Colonic mucosa (tissue), 4 donors: Measurements from ENCODE around the gene CALML6. TPM values are rescaled to one million over a fixed set of nuclear protein-coding genes. Genes with fewer than 3 reads are reported as not detected.

Source experiments
- DNase-seq: peaks from one replicate; pipeline ENCODE4 v3.0.0-alpha.2; 2020
- H3K27ac ChIP-seq: fragments of 200-600 bp; one replicate; pipeline ENCODE4 v1.8.0; 2021
- H3K27me3 ChIP-seq: fragments of 200-600 bp; one replicate; pipeline ENCODE4 v1.8.0; 2021
- H3K36me3 ChIP-seq: fragments of 200-600 bp; one replicate; pipeline ENCODE4 v1.8.0; 2021
- H3K4me1 ChIP-seq: fragments of 200-600 bp; one replicate; pipeline ENCODE4 v1.8.0; 2021; ENCODE audit warnings: mild to moderate bottlenecking
- H3K4me3 ChIP-seq: fragments of 200-600 bp; one replicate; pipeline ENCODE4 v1.8.0; 2021
- H3K9ac ChIP-seq, 2 donors: one replicate each; pipeline ENCODE4 v1.7.0; 2013; ENCODE audit warnings: control low read depth in 2 of 2, low read depth in 2 of 2, low read length in 2 of 2
- H3K9me3 ChIP-seq: fragments of 200-600 bp; one replicate; pipeline ENCODE4 v1.8.0; 2021
- CTCF ChIP-seq: fragments of 200-600 bp; IDR thresholded peaks from one replicate; pipeline ENCODE4 v1.8.0; 2022; ENCODE audit warnings: antibody characterized with exemption, mild to moderate bottlenecking
- intact Hi-C: fragments of 100-400 bp; cut with DNase I; formaldehyde crosslinking; loops from one replicate; pipeline ENCODE4 v1.14.1; 2022
- total RNA-seq, 2 donors: library from RNA; stranded (reverse); fragmentation: NEBNext Ultra II Directional in 1 of 2; extraction: Animal tissue kit (Norgen Biotek cat#: 25700) in 1 of 2; gene quantifications; one replicate each; pipeline ENCODE4 v1.2.1, GENCODE V29; 2021
- donor health status: healthy.
- donor health status: DM: no; HTN: no; CAD: no.
- donor health status: DM: no; HTN: no; CAD: no.

CALML6 gene
- total RNA-seq, 2 donors from 2014 or later, result 0.17 TPM; not detected in 1

- DNase-seq, result no peak
- H3K27me3 ChIP-seq, result no peaks in the 10 kb centered on the region
- intact Hi-C loops, result no loop called here
- no peak overlapping the region for H3K27ac ChIP-seq
- H3K4me3 ChIP-seq, result no peak overlapping the region
- H3K4me1 ChIP-seq, result peaks cover 14% of the 10 kb centered on the region
- no peaks in the 10 kb centered on the region for H3K36me3 ChIP-seq
- H3K9ac ChIP-seq, result no peak overlapping the region
- TF ChIP-seq CTCF, result no peak
- H3K9me3 ChIP-seq, result no peaks in the 10 kb centered on the region
Observed at GRCh38 chr1:1874901-1875300, 40.2 kb upstream of the CALML6 start.

GRCh38 chr1:1875932-1876331 lies 39.1 kb upstream of the CALML6 start:
- H3K27me3 ChIP-seq, result no peaks in the 10 kb centered on the region
- no peaks in the 10 kb centered on the region for H3K36me3 ChIP-seq
- no peak overlapping the region for H3K9ac ChIP-seq
- TF ChIP-seq CTCF, result no peak
- no peak for DNase-seq
- no peak overlapping the region for H3K4me3 ChIP-seq
- no peak overlapping the region for H3K27ac ChIP-seq
- intact Hi-C loops, result no loop called here
- H3K4me1 ChIP-seq, result peaks cover 22% of the 10 kb centered on the region
- H3K9me3 ChIP-seq, result no peaks in the 10 kb centered on the region

DNA sequence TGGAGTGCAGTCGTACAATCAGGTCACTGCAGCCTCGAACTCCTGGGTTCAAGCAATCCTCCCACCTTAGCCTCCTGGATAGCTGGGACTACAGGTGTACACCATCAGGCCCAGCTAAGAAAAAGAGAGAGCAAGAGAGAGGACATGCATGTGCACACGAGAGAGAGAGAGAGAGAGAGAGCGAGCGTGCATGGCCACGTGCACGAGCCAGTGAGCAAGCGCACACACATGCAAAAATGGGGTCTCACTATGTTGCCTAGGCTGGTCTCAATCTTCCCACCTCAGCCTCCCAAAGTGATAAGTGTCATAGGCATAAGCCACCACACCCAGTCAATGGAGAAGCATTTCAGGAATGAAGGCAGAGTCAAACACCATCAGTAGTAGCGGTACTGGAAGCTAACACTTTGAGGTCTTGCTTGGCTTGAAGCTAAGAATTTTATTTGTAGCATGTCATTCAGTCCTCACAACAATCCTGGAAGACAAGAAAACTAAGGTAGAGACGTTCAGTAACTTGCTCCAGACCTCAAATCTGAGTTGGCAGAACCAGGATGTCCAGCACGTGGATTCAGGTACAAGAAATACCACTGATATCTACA lies 38.6 kb upstream of the CALML6 start:
- H3K36me3 ChIP-seq, result no peaks in the 10 kb centered on the region
- H3K4me1 ChIP-seq, result peaks cover 26% of the 10 kb centered on the region
- intact Hi-C loops, result no loop called here

DNA sequence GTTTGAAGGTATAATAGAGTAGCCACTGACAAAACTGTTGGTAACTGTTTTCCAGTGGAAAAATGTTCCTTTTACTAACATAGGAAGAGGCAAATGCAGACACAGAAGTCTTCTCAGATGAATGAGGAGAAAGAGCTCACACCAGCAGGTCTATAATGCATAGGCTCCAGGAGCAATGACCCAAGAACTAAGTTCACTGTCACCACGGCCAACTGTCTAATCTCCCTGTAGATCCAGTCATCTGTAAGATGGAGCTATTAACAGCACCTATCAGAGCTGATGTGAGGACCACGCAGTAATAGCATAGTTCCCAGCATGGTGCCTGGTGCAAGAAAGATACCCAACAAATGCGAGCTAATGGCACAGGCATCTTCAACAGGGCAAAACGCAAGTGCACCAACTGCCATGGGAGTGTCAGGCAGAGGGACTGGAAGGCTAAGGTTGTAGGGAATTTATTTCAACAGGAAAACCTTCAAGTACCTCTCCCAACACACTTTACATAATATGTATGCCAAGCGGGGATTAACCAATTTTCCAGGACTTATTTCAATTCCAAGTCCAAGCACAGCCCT lies 37.1 kb upstream of the CALML6 start:
- Histone ChIP-seq H3K9me3 (no peaks in the 10 kb centered on the region), H3K27me3 (no peaks in the 10 kb centered on the region), H3K9ac (no peak overlapping the region), H3K4me1 (peaks cover 25% of the 10 kb centered on the region), H3K27ac (no peak overlapping the region), H3K36me3 (no peaks in the 10 kb centered on the region), H3K4me3 (no peak overlapping the region)
- no peak for DNase-seq
- no peak for TF ChIP-seq CTCF
- intact Hi-C loops, result no loop called here

More for the DNA sequence above, 38.6 kb upstream of the CALML6 start:
- TF ChIP-seq CTCF, result no peak
- Histone ChIP-seq H3K9me3 (no peaks in the 10 kb centered on the region), H3K27ac (no peak overlapping the region), H3K9ac (no peak overlapping the region), H3K4me3 (no peak overlapping the region), H3K27me3 (no peaks in the 10 kb centered on the region)
- DNase-seq, result no peak

- Histone ChIP-seq H3K9me3 (no peaks in the 10 kb centered on the region), H3K27ac (no peak overlapping the region), H3K4me3 (no peak overlapping the region), H3K27me3 (no peaks in the 10 kb centered on the region), H3K9ac (no peak overlapping the region), H3K4me1 (peaks cover 24% of the 10 kb centered on the region), H3K36me3 (no peaks in the 10 kb centered on the region)
- no peak for TF ChIP-seq CTCF
- DNase-seq, result no peak
- intact Hi-C loops, result no loop called here
Observed at GRCh38 chr1:1879942-1880341, 35.1 kb upstream of the CALML6 start.
